ENCODE results near the gene CELSR2.
A peak's percentile ranks its signal among the peaks of the same experiment; 100 is the strongest.

CELSR2 gene

GRCh38 chr1:109265016-109265415 lies 15.7 kb downstream of the CELSR2 start:
- no peak for DNase-seq

GRCh38 chr1:109265741-109266330 lies 16.5 kb downstream of the CELSR2 start:
- no peak for DNase-seq

GRCh38 chr1:109266965-109267364 lies 17.6 kb downstream of the CELSR2 start:
- no peak for DNase-seq

GRCh38 chr1:109267743-109268300 lies 18.5 kb downstream of the CELSR2 start:
- no peak for DNase-seq

- DNase-seq = no peak
These were observed 19.3 kb downstream of the CELSR2 start for GRCh38 chr1:109268431-109269211.

- DNase-seq = no peak
These were observed 20.1 kb downstream of the CELSR2 start for GRCh38 chr1:109269212-109269980.

- DNase-seq = no peak
These were observed 20.8 kb downstream of the CELSR2 start for GRCh38 chr1:109269981-109270622.

- no peak for DNase-seq
These were observed 21.4 kb downstream of the CELSR2 start for GRCh38 chr1:109270623-109271317.

- no peak for DNase-seq
These were observed 22.1 kb downstream of the CELSR2 start for GRCh38 chr1:109271458-109271857.

- no peak for DNase-seq
These were observed 22.9 kb downstream of the CELSR2 start for GRCh38 chr1:109272021-109272799.

GRCh38 chr1:109272831-109273547 lies 23.6 kb downstream of the CELSR2 start:
- no peak for DNase-seq

- no peak for DNase-seq
These were observed 24.4 kb downstream of the CELSR2 start for GRCh38 chr1:109273570-109274288.

- no peak for DNase-seq
These were observed 25.5 kb downstream of the CELSR2 start for GRCh38 chr1:109274533-109275476.

GRCh38 chr1:109275706-109276345 lies 26.5 kb downstream of the CELSR2 start:
- no peak for DNase-seq

- peak; percentile 80 for DNase-seq
These were observed 28.3 kb downstream of the CELSR2 start for GRCh38 chr1:109277434-109278204.

- no peak for DNase-seq
These were observed 30.4 kb downstream of the CELSR2 start for GRCh38 chr1:109279615-109280278.

GRCh38 chr1:109280862-109281261 lies 31.5 kb downstream of the CELSR2 start:
- DNase-seq = no peak
